CD4-positive, alpha-beta T cell (primary cell): ENCODE data around the gene FBXL15. TPM values are rescaled to one million over a fixed set of nuclear protein-coding genes. Genes with fewer than 3 reads are reported as not detected.

Experiments used
- ATAC-seq: fragments of 200-7000 bp; cut with Tn5 transposase; one replicate; pipeline ENCODE4 v1.10.0; 2022; ENCODE audit warnings: mild to moderate bottlenecking; ENCODE audit not compliant: poor library complexity
- CTCF ChIA-PET: fragments of 350-600 bp; sonication (Branson Sonifier 250); formaldehyde crosslinking; loops from one replicate; lab custom pipeline; 2021; ENCODE audit warnings: antibody characterized with exemption, inconsistent platforms; lab: Charles Lee
- POLR2A ChIA-PET: fragments of 350-600 bp; sonication (Branson Sonifier 250); formaldehyde crosslinking; loops from one replicate; lab custom pipeline; 2021; ENCODE audit warnings: antibody characterized with exemption, inconsistent platforms; lab: Charles Lee
- DNase-seq, 14 experiments: peaks; one replicate each; pipeline ENCODE4 v3.0.0-alpha.2; 2013 to 2020; ENCODE audit warnings: mixed read lengths in 2 of 14
- H3K27ac ChIP-seq, 2 donors: one replicate each; pipeline versions ENCODE4 v1.5.1 to v1.7.0; 2013; ENCODE audit warnings: low read length in 2 of 2, low read depth in 1 of 2, mild to moderate bottlenecking in 1 of 2
- H3K27me3 ChIP-seq, 2 experiments: 1 replicate in 1 of 2; 2 replicates in 1 of 2; pipeline versions ENCODE4 v1.6.1 to v1.7.0; 2013; ENCODE audit warnings: low read length in 2 of 2, control low read depth in 1 of 2, mild to moderate bottlenecking in 1 of 2, moderate library complexity in 1 of 2; ENCODE audit not compliant: insufficient read depth in 2 of 2, control insufficient read depth in 1 of 2
- H3K36me3 ChIP-seq: one replicate; pipeline ENCODE4 v1.6.1; 2013; ENCODE audit warnings: low read length, control low read depth; ENCODE audit not compliant: insufficient read depth
- H3K4me1 ChIP-seq: one replicate; pipeline ENCODE4 v1.6.1; 2013; ENCODE audit warnings: low read length, control low read depth; ENCODE audit not compliant: insufficient read depth
- H3K4me3 ChIP-seq: one replicate; pipeline ENCODE4 v1.5.1; 2013; ENCODE audit warnings: mild to moderate bottlenecking, low read length, moderate library complexity
- H3K9me3 ChIP-seq, 2 experiments: 1 replicate in 1 of 2; 2 replicates in 1 of 2; pipeline versions ENCODE4 v1.6.1 to v1.7.0; 2013; ENCODE audit warnings: low read length in 2 of 2, mild to moderate bottlenecking in 2 of 2, control low read depth in 1 of 2, moderate library complexity in 1 of 2; ENCODE audit not compliant: control insufficient read depth in 1 of 2, insufficient read depth in 1 of 2
- H3K27ac Mint-ChIP-seq: one replicate; pipeline ENCODE4 v1.8.0; 2020; ENCODE audit warnings: mixed read lengths
- H3K27me3 Mint-ChIP-seq: one replicate; pipeline ENCODE4 v1.8.0; 2021; ENCODE audit warnings: mixed read lengths
- H3K36me3 Mint-ChIP-seq: one replicate; pipeline ENCODE4 v1.8.0; 2021; ENCODE audit warnings: low read depth, mixed read lengths
- H3K4me1 Mint-ChIP-seq: one replicate; pipeline ENCODE4 v1.8.0; 2021; ENCODE audit warnings: low read depth, mixed read lengths
- H3K4me3 Mint-ChIP-seq: one replicate; pipeline ENCODE4 v1.8.0; 2020; ENCODE audit warnings: mild to moderate bottlenecking, mixed read lengths
- H3K9me3 Mint-ChIP-seq: one replicate; pipeline ENCODE4 v1.8.0; 2020; ENCODE audit warnings: mixed read lengths
- intact Hi-C, 2 experiments: fragments of 100-400 bp; cut with DNase I in 1 of 2; cut with micrococcal nuclease in 1 of 2; formaldehyde crosslinking; loops; one replicate each; pipeline versions ENCODE4 v1.15.1 to v1.9.0; 2023 to 2025; cut with DNase I, micrococcal nuclease
- total RNA-seq, 174 experiments: library from RNA in 2 of 174; stranded (reverse) in 2 of 174; gene quantifications; one replicate each; pipeline ENCODE4 v1.2.3 and lab custom pipeline; 2021 to 2026
- TF ChIP-seq, protein P1 (sequence below): fragments of 200-600 bp; IDR thresholded peaks from one replicate; pipeline ENCODE4 v1.8.0; 2022; ENCODE audit warnings: antibody characterized with exemption, mild to moderate bottlenecking

FBXL15 gene
- total RNA-seq, 2 experiments from 2014 or later, result 10.2 to 10.4 TPM

- ChIA-PET CTCF (no interaction called here), POLR2A (no interaction called here)
- no peak overlapping the region for H3K27ac Mint-ChIP-seq
- Histone ChIP-seq H3K9me3 (peaks cover 0 to 11% of the 10 kb centered on the region in 2 experiments), H3K4me3 (no peak overlapping the region), H3K36me3 (no peaks in the 10 kb centered on the region), H3K27ac (no peak overlapping the region), H3K27me3 (peaks cover 25 to 26% of the 10 kb centered on the region in 2 experiments), H3K4me1 (peaks cover 40% of the 10 kb centered on the region)
- ATAC-seq (no peak), DNase-seq (no peak)
- peaks cover 35% of the 10 kb centered on the region for H3K4me1 Mint-ChIP-seq
- H3K9me3 Mint-ChIP-seq, result no peaks in the 10 kb centered on the region
- peaks cover 51% of the 10 kb centered on the region for H3K27me3 Mint-ChIP-seq
- TF ChIP-seq, protein P1, sequence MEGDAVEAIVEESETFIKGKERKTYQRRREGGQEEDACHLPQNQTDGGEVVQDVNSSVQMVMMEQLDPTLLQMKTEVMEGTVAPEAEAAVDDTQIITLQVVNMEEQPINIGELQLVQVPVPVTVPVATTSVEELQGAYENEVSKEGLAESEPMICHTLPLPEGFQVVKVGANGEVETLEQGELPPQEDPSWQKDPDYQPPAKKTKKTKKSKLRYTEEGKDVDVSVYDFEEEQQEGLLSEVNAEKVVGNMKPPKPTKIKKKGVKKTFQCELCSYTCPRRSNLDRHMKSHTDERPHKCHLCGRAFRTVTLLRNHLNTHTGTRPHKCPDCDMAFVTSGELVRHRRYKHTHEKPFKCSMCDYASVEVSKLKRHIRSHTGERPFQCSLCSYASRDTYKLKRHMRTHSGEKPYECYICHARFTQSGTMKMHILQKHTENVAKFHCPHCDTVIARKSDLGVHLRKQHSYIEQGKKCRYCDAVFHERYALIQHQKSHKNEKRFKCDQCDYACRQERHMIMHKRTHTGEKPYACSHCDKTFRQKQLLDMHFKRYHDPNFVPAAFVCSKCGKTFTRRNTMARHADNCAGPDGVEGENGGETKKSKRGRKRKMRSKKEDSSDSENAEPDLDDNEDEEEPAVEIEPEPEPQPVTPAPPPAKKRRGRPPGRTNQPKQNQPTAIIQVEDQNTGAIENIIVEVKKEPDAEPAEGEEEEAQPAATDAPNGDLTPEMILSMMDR, result no peak
- H3K4me3 Mint-ChIP-seq, result peak overlapping the region; percentile 77
- intact Hi-C loops, result loop anchor here in 1 of 2 experiments (5.0 kb wide), 1 partner anchor 54 kb away; no protein-coding TSS in a partner anchor
- H3K36me3 Mint-ChIP-seq, result peaks cover 11% of the 10 kb centered on the region
These were observed 4.4 kb upstream of the FBXL15 start for GRCh38 chr10:102416283-102416682.

- Histone ChIP-seq H3K27me3 (peaks cover 22 to 25% of the 10 kb centered on the region in 2 experiments), H3K9me3 (peaks cover 0 to 11% of the 10 kb centered on the region in 2 experiments), H3K27ac (no peak overlapping the region), H3K4me1 (peaks cover 40% of the 10 kb centered on the region), H3K36me3 (no peaks in the 10 kb centered on the region), H3K4me3 (no peak overlapping the region)
- DNase-seq (peak in 1 of 14 experiments; percentile 23), ATAC-seq (no peak)
- ChIA-PET CTCF (no interaction called here), POLR2A (no interaction called here)
- Mint-ChIP-seq H3K27ac (no peak overlapping the region), H3K9me3 (no peaks in the 10 kb centered on the region), H3K4me3 (no peak overlapping the region), H3K27me3 (peaks cover 47% of the 10 kb centered on the region), H3K4me1 (peaks cover 32% of the 10 kb centered on the region), H3K36me3 (peaks cover 10% of the 10 kb centered on the region)
- TF ChIP-seq, protein P1, result no peak
- intact Hi-C loops, result loop anchor here in 1 of 2 experiments (5.0 kb wide), 1 partner anchor 54 kb away; no protein-coding TSS in a partner anchor
These were observed 3.9 kb upstream of the FBXL15 start for GRCh38 chr10:102416695-102417094.

- Mint-ChIP-seq H3K4me1 (peaks cover 34% of the 10 kb centered on the region), H3K4me3 (peak within 1 kb of the TSS; percentile 99), H3K27me3 (peaks cover 37% of the 10 kb centered on the region), H3K27ac (no peak within 1 kb of the TSS), H3K36me3 (peaks cover 14% of the 10 kb centered on the region), H3K9me3 (no peaks in the 10 kb centered on the region)
- H3K36me3 ChIP-seq, result peaks cover 4% of the 10 kb centered on the region
- peaks cover 46% of the 10 kb centered on the region for H3K4me1 ChIP-seq
- DNase-seq, result peak in 1 of 14 experiments; percentile 39
- CTCF ChIA-PET, result interaction anchor here (1.0 kb wide), 1 partner anchor 60 kb away, joined by 3 read pairs; no protein-coding TSS in a partner anchor
- TF ChIP-seq, protein P1, result no peak
- peaks cover 22% of the 10 kb centered on the region in 2 experiments for H3K27me3 ChIP-seq
- POLR2A ChIA-PET, result no interaction called here
- H3K9me3 ChIP-seq, result peaks cover 0 to 11% of the 10 kb centered on the region in 2 experiments
- no peak for ATAC-seq
- intact Hi-C loops, result loop anchor here in 1 of 2 experiments (2.0 to 5.0 kb wide), 2 partner anchors 42 to 56 kb away; no protein-coding TSS in a partner anchor
- peak within 1 kb of the TSS; percentile 83 for H3K4me3 ChIP-seq
- H3K27ac ChIP-seq, result no peak within 1 kb of the TSS
These were observed 1.9 kb upstream of the FBXL15 start, which contains the start of gene PSD for GRCh38 chr10:102418622-102419268. Gene PSD (minus strand): TSS chr10:102418785. CDS start chr10:102417038, 1,747 bp downstream.
